SK-N-MC (cell line): ENCODE measurements around the gene NPC1.

Experiments used
- EZH2 ChIP-seq: fragments of 200-600 bp; sonication (generic); IDR thresholded peaks from one replicate; pipeline ENCODE4 v1.6.1; 2017; ENCODE audit warnings: antibody characterized with exemption
- POLR2AphosphoS5 ChIP-seq: IDR thresholded peaks from 2 replicates; pipeline ENCODE4 v1.6.1; 2012; ENCODE audit warnings: mild to moderate bottlenecking, low read depth, low read length, borderline replicate concordance

DNA sequence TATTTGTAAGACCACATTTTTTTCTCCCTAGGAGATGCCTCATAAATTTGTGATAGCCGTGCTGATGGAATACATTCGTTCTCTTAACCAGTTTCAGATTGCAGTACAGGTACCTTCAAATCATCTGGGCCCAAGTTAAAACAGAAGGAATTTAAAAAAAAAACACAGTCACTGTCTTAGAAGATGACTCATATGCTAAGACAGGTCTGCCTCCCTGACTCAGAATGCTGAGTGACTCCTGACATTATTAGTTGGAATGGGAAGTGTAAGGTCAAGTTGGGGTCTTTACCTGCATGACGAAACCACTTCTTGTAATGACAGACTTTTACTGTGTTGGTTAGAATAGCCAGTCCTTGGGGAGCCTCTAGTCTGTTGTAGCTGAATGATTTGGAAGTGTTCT, 56.7 kb downstream of the NPC1 start:
- TF ChIP-seq POLR2AphosphoS5 (no peak), EZH2 (no peak)
